ENCODE results near the gene DCUN1D3.
A peak's percentile ranks its signal among the peaks of the same experiment; 100 is the strongest.

DNA sequence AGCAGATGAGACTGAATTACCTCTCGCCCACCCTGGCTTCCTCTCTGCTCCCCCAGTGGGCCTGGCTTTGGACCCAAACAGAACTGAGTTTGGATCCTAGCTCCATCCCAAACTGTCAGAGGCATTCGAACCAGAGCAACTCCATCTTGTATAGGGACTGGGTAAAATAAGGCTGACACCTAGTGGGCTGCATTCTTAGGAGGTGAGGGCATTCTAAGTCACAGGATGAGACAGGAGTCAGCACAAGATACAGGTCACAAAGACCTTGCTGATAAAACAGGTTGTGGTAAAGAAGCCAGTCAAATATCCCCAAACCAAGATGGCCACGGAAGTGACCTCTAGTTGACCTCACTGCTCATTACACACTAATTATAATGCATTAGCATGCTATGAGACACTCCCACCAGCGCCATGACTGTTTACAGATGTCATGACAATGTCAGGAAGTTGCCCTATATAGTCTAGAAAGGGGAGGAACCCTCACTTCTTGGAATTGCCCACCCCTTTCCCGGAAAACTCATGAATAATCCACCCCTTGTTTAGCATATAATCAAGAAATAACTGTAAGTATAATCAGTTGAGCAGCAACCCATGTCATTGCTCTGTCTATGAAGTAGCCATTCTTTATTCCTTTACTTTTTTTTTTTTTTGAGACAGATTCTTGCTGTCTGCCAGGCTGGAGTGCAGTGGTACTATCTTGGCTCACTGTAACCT lies 44.9 kb upstream of the DCUN1D3 start:
- TF ChIP-seq, protein P1, sequence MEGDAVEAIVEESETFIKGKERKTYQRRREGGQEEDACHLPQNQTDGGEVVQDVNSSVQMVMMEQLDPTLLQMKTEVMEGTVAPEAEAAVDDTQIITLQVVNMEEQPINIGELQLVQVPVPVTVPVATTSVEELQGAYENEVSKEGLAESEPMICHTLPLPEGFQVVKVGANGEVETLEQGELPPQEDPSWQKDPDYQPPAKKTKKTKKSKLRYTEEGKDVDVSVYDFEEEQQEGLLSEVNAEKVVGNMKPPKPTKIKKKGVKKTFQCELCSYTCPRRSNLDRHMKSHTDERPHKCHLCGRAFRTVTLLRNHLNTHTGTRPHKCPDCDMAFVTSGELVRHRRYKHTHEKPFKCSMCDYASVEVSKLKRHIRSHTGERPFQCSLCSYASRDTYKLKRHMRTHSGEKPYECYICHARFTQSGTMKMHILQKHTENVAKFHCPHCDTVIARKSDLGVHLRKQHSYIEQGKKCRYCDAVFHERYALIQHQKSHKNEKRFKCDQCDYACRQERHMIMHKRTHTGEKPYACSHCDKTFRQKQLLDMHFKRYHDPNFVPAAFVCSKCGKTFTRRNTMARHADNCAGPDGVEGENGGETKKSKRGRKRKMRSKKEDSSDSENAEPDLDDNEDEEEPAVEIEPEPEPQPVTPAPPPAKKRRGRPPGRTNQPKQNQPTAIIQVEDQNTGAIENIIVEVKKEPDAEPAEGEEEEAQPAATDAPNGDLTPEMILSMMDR (conservative IDR thresholded peaks at IDR 0.05; ENCODE audit: low read length) = peak; percentile 65
- TF ChIP-seq EZH2phosphoT487 (IDR thresholded peaks at IDR 0.05; ENCODE audit: borderline replicate concordance, low read depth, low read length) = no peak
